ENCODE measurements around the gene ECI2.
A peak's percentile ranks its signal among the peaks of the same experiment; 100 is the strongest.
"Not testable (repeated sequence)": the region's sequence is repeated elsewhere in the genome, so short reads cannot be mapped to it uniquely, and the experiment has no call there.

The ECI2 gene

DNA sequence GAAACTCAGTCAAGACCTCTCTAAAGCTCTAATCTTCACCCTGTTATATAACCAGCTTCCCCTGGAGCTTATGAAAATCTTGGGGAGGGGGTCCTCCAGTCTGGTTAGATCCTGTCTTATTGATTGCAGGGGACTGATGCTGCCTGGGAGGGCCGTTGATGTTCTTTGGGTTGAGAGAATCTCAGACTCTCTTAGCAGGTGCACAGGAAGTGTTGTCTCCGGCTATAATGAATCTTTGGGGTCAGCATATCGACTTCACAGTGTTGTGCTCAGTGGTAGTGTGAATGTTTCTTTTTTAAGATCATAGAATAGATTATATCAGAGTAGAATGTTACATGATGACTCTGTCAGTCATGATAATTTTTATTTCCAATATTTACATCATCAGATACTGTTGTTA, 2.8 kb upstream of the ECI2 start:
- DNase-seq (ENCODE audit: low read depth) = no peak

DNA sequence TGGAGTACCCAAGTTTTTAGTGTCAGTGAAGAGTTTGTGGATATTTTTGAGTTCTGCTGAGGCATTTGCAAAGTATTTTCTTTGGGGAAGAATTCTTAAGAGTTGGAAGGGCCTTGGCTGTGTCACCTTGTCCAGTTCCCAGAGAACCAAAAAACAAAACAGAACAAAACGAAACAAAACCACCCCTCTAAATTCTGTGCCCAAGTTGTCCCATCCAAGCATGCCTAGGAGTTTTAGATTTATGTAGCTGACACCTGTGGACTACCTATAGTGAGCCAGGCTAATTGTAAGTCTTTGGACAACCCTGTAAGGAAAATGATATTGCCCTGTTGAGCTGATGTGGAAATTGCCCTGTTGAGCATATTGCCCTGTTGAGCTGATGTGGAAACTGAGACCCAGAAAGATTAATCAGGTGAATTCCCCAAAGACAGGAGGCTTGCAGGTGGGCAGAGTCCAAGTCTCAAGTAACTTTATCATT, 1.0 kb upstream of the ECI2 start:
- DNase-seq (ENCODE audit: low read depth) = no peak

DNA sequence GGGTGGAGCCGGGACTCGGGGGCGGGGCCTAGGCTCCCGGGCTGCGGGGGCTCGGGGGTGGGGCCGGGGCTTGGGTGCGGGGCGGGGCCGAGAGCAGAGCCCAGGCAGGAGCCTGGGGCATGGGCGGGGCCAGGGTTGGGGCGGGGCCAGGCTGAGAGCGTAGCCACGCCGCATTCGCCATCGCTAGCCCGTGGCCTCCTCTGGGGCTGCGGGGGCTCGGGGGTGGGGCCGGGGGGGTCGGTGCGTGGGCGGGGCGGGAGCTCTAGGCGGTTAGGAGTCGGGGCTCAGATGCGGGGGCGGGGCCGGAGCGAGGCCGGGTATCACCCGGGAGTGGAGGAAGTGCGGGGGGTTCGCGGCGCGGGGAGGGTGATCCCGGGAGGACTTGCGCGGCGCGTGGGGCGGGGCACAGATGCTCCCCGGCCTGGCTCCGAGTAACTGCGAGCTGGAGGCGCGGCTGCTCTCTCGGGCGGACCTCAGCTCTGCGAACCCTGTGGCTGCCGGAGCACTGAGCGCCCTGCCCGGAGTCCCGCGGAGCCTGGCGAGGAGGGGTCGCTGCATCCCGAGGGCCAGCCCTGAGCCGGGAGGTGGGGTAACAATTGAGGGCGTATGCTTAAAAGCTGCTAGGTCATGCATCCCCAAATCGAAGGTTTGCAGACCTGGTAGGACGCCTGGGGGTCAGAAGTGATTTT, 434 bp upstream of the ECI2 start:
- peak; percentile 94 for DNase-seq (ENCODE audit: low read depth)

DNA sequence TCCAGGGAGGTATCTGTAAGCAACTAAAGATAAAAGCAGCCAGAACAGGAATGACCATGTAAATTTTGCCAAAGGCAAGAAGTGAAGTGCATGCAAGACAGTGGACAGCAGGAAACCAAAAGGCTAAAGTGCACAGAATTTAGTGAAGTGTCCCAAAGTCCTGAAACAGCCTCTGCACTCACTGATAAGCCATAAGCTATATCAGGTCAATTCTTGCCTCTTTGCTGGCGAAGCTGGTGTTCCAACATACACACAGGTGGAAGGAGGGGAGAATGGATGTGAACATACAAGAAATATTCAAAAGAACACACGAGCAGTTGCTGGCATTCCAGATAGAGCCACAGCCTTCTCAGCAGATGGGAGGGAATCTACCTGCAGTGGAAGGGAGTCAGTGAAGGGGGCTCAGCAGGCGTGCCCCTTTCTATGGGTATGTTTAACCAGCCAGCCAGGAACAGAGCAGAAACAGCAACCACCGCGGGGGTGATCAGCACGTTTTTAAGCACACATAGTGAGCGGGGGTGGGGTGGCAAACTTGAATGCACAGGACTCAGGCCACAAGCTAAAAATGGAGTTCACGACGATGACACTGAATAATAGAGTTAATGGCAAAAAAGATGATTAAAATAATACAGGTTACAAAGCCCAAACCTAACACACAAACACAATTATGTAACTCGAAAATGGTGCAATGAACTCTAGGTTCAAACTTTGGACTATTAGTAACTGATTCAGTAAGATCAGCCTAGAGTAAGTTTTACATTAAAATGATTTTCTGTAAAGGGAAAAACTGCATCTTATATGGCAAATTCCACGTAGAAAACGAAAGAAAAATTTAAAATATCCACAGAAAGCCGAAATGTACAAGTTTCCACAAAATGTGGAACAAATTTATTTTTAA, 1.2 kb downstream of the ECI2 start:
- peak; percentile 7 for DNase-seq (ENCODE audit: low read depth)

DNA sequence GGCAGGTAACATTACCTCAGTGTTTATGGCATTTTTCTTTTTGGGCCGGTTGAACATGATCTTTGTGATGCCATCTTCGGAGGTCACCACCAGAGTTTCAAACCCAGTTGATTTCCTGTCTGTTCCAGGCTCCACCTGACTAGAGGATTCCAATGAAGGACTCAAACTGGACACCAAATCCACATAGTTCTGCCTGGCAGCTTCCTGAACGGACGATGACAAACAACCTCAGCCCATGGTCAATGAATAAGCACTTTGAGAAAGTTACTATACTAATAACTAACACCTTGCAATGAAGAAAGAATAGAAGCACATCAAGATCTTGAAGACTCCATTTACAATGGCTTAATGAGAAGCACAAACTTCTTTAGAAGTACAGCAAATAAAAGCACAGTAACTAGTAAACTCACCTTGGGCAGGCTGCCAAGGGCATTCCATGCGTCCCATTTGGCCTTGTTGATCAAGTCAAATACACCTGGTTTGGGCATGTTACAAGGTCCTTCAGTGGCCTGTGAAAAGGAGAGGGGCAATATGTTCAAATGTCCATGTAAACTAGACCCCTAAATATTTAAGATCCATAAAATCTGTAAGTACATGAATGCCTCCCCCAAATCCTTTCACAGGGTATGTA, 4.9 kb downstream of the ECI2 start:
- no peak for DNase-seq (ENCODE audit: low read depth)

DNA sequence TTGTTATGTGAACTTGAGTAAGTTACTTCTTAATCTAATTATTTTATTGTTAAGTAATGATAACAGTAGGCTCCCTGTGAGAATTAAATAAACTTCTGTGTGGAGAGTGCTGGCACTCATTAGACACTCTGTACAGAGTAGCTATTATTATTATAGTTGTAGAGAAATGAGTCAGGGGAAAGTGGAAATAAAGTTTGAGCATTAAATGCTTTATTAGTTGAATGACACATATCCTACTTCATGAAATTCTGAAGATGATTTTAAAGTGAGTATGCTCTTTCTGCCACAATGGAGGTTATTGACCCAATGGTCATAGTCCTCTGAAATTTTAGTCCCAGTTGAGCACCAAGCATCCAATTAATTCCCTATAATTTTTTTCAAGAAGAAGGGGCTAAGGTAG, 5.9 kb downstream of the ECI2 start:
- DNase-seq (ENCODE audit: low read depth) = no peak

DNA sequence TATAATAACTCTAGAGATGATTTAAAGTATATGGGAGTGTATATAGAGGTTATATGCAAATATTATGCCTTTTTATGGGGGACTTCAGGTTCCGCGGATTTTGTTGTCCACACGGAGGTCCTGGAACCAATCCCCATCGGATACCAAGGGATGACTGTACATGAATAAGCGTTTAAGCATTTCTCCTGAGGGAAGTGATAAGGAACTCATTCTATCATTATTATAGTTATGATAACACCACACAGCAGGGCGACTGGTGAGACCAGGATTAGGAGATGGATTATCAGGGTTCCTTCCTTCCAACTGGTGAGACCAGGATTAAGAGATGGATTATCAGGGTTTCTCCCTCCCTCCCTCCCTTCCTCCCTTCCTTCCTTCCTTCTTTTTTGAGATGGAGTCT, 6.6 kb downstream of the ECI2 start:
- no peak for DNase-seq (ENCODE audit: low read depth)

DNA sequence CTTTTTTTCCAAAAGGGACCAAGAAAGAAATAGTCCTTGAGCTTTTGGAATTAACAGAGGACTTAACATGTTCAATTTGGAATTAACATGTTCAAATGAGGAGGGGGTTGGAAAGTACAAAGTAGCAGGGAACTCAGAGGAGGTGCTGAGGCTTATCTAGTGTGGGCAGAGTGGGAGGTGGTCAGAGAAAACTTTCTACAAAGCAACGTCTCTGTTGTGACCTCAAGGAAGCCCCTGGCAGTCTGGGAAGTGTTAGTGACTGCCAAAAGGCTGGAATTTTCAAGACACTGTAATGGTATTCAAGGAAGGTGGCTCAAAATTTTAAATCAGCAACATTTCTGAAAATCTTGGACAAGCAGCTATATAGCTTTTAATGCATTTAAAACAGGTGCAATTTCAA, 7.3 kb downstream of the ECI2 start:
- DNase-seq (ENCODE audit: low read depth) = no peak

DNA sequence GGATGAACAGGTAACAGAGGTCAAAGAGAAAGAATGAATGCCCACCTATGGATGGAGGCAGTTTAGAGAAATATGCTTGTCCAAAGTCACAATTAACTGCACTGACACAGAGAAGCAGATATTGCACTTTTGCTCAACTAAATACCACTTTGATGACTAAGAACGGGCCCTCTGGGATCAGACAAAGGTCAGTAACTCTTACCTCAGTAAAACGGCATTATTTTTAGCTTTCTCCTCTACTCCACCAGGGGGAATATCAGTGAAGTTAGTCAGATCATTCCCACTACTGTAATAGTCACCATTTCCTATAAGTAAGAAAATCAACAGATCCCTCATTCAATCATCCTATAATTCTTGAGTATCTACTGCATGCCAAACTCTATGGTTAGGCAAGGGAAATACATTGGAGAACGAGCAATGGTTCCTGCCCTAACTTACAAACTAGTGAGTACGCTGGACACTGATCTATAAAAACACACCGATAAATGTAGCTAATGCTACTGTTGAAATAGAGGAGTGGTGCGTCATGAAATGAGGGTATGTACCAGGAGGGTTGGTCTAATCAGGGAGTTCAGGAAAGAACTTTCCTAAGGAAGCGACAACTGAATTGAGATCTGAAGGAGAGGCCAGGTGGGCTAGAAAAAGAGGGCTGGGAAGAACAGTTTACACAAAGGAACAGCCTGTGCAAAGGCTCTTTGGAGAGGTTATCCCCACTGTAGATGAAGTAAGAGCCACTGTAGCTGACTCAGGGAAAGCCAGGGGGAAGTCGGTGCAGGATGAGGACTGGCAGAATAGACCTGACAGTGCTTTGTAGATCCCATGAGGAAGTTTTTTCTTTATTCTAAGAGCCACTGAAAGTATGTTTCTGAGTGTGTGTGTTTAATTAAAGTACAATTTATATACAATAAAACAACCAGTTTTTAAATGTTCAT, 9.2 kb downstream of the ECI2 start:
- DNase-seq (ENCODE audit: low read depth) = no peak

DNA sequence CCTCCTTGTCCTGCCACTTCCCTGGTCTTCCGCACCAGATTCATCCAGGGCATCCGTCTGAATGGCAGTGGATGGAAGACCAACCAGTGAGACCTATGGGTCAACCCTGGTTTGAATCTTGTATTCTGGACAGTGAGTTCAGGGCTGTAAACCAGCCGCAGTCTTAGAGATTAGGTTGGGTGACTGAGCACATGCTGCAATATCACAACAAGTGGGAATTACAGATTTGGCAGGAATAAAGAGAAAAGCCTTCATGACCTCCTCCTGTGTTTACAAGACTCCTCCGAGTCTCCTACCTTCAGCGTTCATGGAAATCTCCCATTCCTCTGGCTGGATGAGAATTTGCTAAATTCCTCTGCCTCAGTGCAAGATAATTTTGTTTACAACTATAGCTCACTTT, 9.9 kb downstream of the ECI2 start:
- DNase-seq (ENCODE audit: low read depth) = no peak

DNA sequence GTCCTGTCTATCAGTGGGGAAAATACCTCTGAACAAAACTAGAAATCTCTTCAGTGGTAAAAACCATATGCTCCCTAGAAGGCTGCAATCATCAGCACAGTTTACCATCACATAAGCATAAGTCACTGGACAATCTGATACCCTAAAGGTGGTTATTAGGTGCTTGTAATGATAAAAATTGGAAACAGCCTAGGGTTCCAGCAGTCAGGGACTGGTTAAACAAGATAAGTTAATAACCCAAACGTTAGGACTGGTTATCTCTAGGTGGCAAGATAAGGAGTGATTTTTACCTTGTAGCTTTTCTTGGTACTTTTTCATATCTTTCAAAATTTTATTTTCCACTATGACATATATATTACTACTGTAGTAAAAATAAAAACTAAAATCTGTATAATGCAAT, 11.0 kb downstream of the ECI2 start:
- no peak for DNase-seq (ENCODE audit: low read depth)

DNA sequence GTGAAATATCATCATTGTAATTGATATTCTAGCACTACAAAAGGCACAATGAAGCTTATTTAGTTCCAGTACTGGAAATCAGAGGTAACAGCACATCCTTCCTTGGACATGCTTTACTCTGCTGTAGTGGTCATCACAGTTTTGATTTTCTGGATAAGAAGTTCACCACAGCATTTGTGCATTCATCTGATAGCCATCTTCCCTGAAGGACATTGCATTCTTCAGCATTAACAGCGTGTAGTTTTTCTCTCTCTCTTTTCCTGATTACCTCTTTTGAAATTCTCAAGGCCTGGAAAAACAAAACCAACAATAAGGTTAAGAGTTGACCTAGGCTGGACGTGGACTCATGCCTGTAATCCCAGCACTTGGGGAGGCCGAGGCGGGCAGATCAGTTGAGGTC, 19.6 kb downstream of the ECI2 start:
- no peak for DNase-seq (ENCODE audit: low read depth)

DNA sequence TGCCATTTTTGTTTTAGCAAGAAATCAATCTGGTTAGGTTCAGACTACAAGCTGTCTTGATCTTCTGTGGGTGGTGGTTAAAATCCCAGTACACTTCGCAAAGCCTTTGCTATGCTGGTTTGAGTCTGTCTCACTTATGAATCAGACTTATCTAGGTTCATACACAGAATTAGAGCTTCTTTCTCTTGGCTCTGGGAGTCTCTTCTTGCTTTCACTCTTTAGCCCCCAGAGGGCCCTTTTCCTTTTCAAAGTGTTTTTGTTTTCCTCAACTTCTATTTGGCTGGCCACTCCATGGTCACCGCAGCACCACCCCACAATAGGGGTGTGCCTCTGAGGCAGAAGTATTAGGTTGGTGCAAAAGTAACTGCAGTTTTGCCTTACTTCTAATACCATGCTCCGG, 21.3 kb downstream of the ECI2 start:
- DNase-seq (ENCODE audit: low read depth) = no peak

DNA sequence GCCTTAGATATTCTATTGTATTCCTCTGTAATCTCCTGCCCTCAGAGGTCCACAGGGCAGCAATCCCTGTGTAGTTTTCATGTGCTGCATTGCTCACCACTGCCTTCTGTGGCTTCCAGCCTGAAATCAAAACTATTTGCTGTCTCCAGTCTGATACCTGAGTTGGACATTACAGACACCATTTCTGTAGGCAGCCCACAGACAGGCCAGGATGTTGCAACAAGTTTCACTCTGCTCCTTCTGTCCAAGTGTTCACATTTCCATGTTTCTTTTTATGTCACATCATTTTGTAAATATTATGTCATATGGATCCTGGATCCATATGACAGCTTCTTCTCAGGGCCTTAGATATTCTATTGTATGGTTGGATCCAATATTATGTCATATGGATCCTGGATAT, 21.7 kb downstream of the ECI2 start:
- no peak for DNase-seq (ENCODE audit: low read depth)

DNA sequence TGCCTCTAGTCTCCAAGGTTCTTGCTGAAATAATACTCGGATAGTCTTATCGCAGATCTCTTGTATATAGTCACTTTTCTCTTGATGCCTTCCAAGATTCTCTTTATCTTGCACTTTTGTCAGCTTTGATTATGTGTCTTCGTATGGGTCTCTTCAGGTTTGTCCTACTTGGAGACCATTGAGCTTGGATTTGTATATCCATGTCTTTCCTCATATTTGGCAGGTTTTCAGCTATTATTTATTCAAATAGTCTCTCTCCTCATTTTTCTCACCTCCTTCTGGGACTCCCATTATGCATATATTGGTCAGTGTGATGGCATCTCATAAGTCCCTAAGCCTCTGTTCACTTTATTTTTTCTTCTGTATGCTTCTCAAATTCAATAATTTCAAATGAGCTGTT, 23.0 kb downstream of the ECI2 start:
- no peak for DNase-seq (ENCODE audit: low read depth)

DNA sequence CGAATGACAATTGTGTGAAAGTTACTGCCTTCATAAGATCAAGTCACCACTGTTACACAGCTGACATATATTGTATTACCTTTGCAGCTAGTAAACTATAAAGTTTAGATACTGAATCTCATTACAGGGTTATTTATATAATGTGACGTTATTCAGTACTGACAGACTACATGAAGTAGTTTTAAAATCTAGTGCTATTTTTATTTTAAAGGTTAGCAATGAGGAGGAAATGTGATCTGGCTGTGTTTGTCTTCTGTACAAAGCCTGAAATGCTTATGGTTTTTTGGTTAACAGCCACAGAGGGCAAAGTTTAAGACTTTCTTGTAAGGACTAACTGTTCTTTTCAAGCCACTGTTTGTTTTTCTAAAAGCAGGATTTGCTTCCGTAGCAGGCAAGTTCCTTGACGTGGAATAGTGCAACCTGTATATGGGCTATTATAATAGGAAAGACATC, 26.0 kb downstream of the ECI2 start:
- not testable (repeated sequence) for DNase-seq (ENCODE audit: low read depth)

DNA sequence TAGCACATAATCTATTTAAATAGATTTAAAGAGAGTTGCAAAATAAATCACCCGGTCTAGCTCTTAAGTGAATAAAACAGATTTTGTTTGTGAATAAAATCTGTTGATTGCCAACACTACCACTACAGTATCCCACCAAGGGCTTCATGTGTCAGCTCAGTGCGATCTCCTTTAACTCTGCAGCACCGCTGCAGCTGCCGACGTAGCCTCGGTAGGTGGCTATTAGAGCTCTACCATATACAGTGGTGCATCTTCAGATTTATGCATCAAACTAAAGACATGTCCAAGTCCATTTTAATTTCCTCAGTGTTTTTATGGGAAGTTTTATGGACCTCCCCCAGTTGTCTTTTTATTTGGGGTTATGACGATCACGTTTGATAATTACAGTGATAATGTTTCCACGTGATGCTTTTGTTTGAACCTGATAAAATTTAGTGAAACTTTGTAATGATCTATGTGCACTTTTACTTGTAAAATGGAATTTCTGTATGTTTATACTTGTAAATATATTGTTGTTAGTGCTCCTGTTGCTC, 26.7 kb downstream of the ECI2 start:
- DNase-seq (ENCODE audit: low read depth) = no peak

DNA sequence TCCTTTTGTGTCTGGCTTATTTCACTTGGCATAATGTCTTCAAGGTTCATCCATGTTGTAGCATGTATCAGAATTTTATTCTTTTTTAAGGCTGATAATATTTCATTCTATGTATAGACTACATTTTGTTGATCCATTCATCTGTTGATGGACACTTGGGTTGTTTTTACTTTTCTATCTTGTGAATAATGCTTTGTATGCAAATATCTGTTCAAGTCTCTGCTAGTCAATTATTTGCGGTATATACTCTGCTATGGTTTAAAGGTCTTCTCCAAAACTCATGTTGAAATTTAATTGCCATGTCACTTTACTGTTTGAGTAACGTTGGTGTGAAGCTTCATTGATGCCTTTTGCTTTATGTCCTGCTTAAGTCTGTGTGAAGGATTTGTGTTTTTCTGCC, 27.5 kb downstream of the ECI2 start:
- DNase-seq (ENCODE audit: low read depth) = no peak

DNA sequence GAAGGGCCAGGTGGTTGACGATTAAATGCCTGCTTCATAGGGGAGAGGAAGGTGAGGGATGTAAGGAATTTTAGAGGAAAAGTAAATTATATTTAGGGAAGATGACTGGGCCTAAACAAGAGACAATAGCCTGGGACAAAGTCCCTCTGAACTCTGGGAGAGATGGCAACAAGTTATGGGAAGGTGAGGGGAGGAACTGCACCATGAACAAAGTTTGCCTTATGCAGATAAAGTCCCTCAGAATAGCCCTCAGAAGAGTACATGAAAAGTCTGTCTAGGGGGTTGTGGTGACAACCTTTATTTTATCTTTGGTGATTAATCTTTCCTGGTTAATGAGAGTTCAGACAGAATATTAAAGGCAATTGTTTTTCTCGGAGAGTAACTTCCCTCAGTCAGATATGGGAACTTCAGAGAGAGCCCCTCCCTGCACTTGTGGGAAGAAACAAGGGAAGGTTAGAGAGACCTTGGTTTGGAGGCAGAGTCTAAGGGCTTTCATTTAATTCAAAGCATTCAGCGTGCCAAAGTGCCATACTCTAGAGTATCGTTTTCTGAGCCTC, 29.3 kb downstream of the ECI2 start:
- DNase-seq (ENCODE audit: low read depth) = no peak

DNA sequence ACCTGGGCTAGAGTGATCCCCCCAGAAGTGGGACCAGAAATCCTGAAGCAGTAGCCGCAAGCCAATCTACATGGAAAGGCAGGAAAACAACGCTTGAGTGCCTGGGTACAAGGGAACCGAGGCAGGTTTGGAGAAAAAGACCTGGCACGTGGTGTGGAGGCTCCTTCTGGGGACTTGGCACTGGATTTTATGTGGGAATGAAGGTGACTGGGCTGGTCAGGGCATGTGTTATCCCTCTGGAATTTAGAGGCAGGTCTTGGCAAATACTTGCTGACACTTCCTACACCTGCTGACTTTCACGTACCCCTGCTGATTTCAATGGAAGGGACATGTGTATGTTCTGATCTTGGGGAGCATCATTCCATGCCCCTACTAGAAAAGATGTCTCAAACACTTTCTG, 31.4 kb downstream of the ECI2 start:
- DNase-seq (ENCODE audit: low read depth) = no peak

DNA sequence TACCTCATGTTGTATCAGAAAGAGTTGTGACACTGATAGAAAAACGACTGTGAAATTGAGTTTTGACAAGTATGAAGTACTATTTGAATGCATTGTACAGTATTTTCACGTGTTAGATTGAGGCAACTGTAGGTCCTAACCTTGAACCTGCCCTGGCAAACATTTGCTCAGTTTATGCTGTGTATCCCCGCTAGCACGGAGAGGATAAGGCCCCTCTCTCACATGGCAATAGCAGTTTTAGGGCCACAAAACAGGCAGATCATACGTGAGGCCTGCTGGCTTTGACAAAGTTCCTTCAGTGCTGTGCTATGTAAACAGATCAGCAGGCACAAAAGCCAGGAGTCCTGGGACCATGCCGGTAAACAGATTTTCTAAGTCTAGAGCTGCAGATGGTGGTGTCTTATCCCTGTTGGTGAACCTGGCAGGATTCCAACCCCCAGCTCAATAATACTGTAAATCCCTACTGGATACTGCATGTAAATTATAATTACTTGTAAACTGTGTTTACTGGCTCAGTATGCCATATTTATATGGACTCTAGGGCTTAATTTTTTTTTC, 32.6 kb downstream of the ECI2 start:
- no peak for DNase-seq (ENCODE audit: low read depth)

All from stimulated activated CD8-positive, alpha-beta memory T cell treated with anti-CD3 and anti-CD28 coated beads, Interleukin-12 subunit alpha, Interleukin-12 subunit beta, amount 100 ng/mL, for 4 hours (primary cell).